H1 (cell line): ENCODE measurements around the gene ADGRL3. TPM values are rescaled to one million over a fixed set of nuclear protein-coding genes. Genes with fewer than 3 reads are reported as not detected.

Source experiments
- CTCF ChIA-PET: fragments of 300-600 bp; sonication (Branson Sonifier 250); formaldehyde crosslinking; loops from one replicate; lab custom pipeline; 2021; ENCODE audit not compliant: partially characterized antibody; lab: Charles Lee
- POLR2A ChIA-PET: fragments of 300-600 bp; sonication (Branson Sonifier 250); formaldehyde crosslinking; loops from one replicate; lab custom pipeline; 2021; ENCODE audit warnings: inconsistent platforms; ENCODE audit not compliant: partially characterized antibody; lab: Charles Lee
- DNase-seq, 2 experiments: peaks; one replicate each; pipeline versions ENCODE4 v3.0.0 to v3.0.0-alpha.2; 2010 to 2022; ENCODE audit warnings: low spot score in 2 of 2, low read depth in 1 of 2, mixed read lengths in 1 of 2
- FAIRE-seq: peaks from 2 replicates; lab custom pipeline; 2011; peaks lifted over from hg19 to GRCh38; lab: Jason Lieb, UNC
- H2AFZ ChIP-seq: 2 replicates; pipeline ENCODE4 v1.8.1; 2012; ENCODE audit warnings: low read length, inconsistent platforms
- H2AK5ac ChIP-seq: 2 replicates; pipeline ENCODE4 v1.6.1; 2013; ENCODE audit warnings: low read depth, low read length
- H2BK120ac ChIP-seq: replicated peaks from 2 replicates; pipeline ENCODE3; 2013; ENCODE audit warnings: low read depth, low read length, inconsistent platforms
- H2BK12ac ChIP-seq: 2 replicates; pipeline ENCODE4 v1.6.1; 2013; ENCODE audit warnings: low read depth, low read length
- H2BK15ac ChIP-seq: 2 replicates; pipeline ENCODE4 v1.6.1; 2013; ENCODE audit warnings: low read length
- H2BK20ac ChIP-seq: 2 replicates; pipeline ENCODE4 v1.6.1; 2013; ENCODE audit warnings: low read length
- H2BK5ac ChIP-seq: 2 replicates; pipeline ENCODE4 v1.6.1; 2013; ENCODE audit warnings: low read depth, low read length
- H3K14ac ChIP-seq: 2 replicates; pipeline ENCODE4 v1.6.1; 2013; ENCODE audit warnings: inconsistent platforms; ENCODE audit not compliant: insufficient read length
- H3K18ac ChIP-seq: 2 replicates; pipeline ENCODE4 v1.6.1; 2013; ENCODE audit warnings: low read length; ENCODE audit errors: extremely low read depth
- H3K23ac ChIP-seq: 2 replicates; pipeline ENCODE4 v1.6.1; 2013; ENCODE audit warnings: inconsistent platforms; ENCODE audit not compliant: insufficient read length
- H3K23me2 ChIP-seq: 2 replicates; pipeline ENCODE4 v1.6.1; 2013; ENCODE audit warnings: low read depth, low read length
- H3K27ac ChIP-seq: 2 replicates; pipeline ENCODE4 v1.6.1; 2011; ENCODE audit warnings: low read depth, low read length, inconsistent platforms
- H3K27me3 ChIP-seq, 4 experiments: replicated peaks in 1 of 4; 1 replicate in 1 of 4; 2 replicates in 3 of 4; pipeline versions ENCODE4 v1.6.1 to v1.8.1; 2011 to 2013; ENCODE audit warnings: low read length in 3 of 4, mild to moderate bottlenecking in 3 of 4, inconsistent platforms in 2 of 4, mixed read lengths in 2 of 4, moderate library complexity in 1 of 4; ENCODE audit not compliant: control insufficient read depth in 3 of 4, insufficient read depth in 3 of 4; ENCODE audit errors: extremely low read depth in 1 of 4
- H3K36me3 ChIP-seq, 4 experiments: 2 replicates each; pipeline versions ENCODE4 v1.6.1 to v1.8.1; 2011 to 2013; ENCODE audit warnings: mild to moderate bottlenecking in 4 of 4, low read length in 3 of 4, moderate library complexity in 2 of 4, control low read depth in 1 of 4, inconsistent platforms in 1 of 4; ENCODE audit not compliant: insufficient read depth in 4 of 4, control insufficient read depth in 2 of 4
- H3K4ac ChIP-seq: replicated peaks from 2 replicates; pipeline ENCODE3; 2013; ENCODE audit warnings: low read length, low read depth, mixed read lengths, inconsistent platforms; ENCODE audit not compliant: insufficient read length
- H3K4me1 ChIP-seq, 4 experiments: replicated peaks in 1 of 4; 1 replicate in 1 of 4; 2 replicates in 3 of 4; pipeline versions ENCODE4 v1.6.1 to v1.8.1; 2011 to 2013; ENCODE audit warnings: low read length in 3 of 4, inconsistent platforms in 2 of 4, mixed read lengths in 1 of 4; ENCODE audit not compliant: insufficient read depth in 4 of 4, control insufficient read depth in 3 of 4
- H3K4me2 ChIP-seq, 2 experiments: 2 replicates each; pipeline versions ENCODE4 v1.6.1 to v1.8.1; 2011 to 2013; ENCODE audit warnings: low read depth in 2 of 2, low read length in 2 of 2, control low read depth in 1 of 2, inconsistent platforms in 1 of 2, mild to moderate bottlenecking in 1 of 2; ENCODE audit not compliant: insufficient read depth in 1 of 2
- H3K4me3 ChIP-seq, 4 experiments: fragments of 200-600, 300-600 bp in 1 of 4; sonication (generic), shearing (Covaris generic), sonication (Bioruptor Twin) in 1 of 4; 2 replicates each; pipeline versions ENCODE4 v1.5.1 to v1.8.1; 2011 to 2016; ENCODE audit warnings: low read length in 4 of 4, low read depth in 3 of 4, control low read depth in 2 of 4, inconsistent platforms in 2 of 4, mild to moderate bottlenecking in 2 of 4, mixed read lengths in 1 of 4, moderate library complexity in 1 of 4; ENCODE audit not compliant: insufficient read depth in 2 of 4; ENCODE audit errors: extremely low read depth in 1 of 4
- H3K56ac ChIP-seq: replicated peaks from 2 replicates; pipeline ENCODE3; 2013; ENCODE audit warnings: low read depth, mild to moderate bottlenecking, mixed read lengths, low read length, inconsistent platforms; ENCODE audit not compliant: insufficient read length
- H3K79me1 ChIP-seq: 2 replicates; pipeline ENCODE4 v1.6.1; 2013; ENCODE audit warnings: low read depth, low read length, control low read depth
- H3K79me2 ChIP-seq, 2 experiments: 2 replicates each; pipeline versions ENCODE4 v1.6.1 to v1.8.1; 2012 to 2013; ENCODE audit warnings: low read length in 2 of 2, mild to moderate bottlenecking in 2 of 2, inconsistent platforms in 1 of 2; ENCODE audit not compliant: insufficient read depth in 2 of 2, control insufficient read depth in 1 of 2
- H3K9ac ChIP-seq, 4 experiments: replicated peaks in 1 of 4; 1 replicate in 1 of 4; 2 replicates in 3 of 4; pipeline versions ENCODE4 v1.6.1 to v1.8.1; 2011 to 2013; ENCODE audit warnings: low read depth in 3 of 4, low read length in 3 of 4, control low read depth in 2 of 4, mild to moderate bottlenecking in 2 of 4, moderate library complexity in 2 of 4, inconsistent platforms in 1 of 4; ENCODE audit errors: extremely low read depth in 1 of 4
- H3K9me3 ChIP-seq, 2 experiments: 2 replicates each; pipeline versions ENCODE4 v1.6.1 to v1.8.1; 2012 to 2013; ENCODE audit warnings: mild to moderate bottlenecking in 2 of 2, moderate library complexity in 2 of 2, control low read depth in 1 of 2, inconsistent platforms in 1 of 2, low read depth in 1 of 2, low read length in 1 of 2, mixed read lengths in 1 of 2; ENCODE audit not compliant: insufficient read depth in 2 of 2
- H4K20me1 ChIP-seq, 2 experiments: replicated peaks in 1 of 2; 2 replicates each; pipeline versions ENCODE3 to v1.8.1; 2011 to 2013; ENCODE audit warnings: inconsistent platforms in 2 of 2, low read length in 2 of 2, mild to moderate bottlenecking in 1 of 2; ENCODE audit not compliant: insufficient read depth in 2 of 2, control insufficient read depth in 1 of 2
- H4K5ac ChIP-seq: 2 replicates; pipeline ENCODE4 v1.6.1; 2013; ENCODE audit warnings: low read length, low read depth, mixed read lengths, inconsistent platforms; ENCODE audit not compliant: insufficient read length
- H4K8ac ChIP-seq: 2 replicates; pipeline ENCODE4 v1.8.0; 2013; ENCODE audit warnings: mild to moderate bottlenecking, moderate library complexity, low read length, inconsistent platforms; ENCODE audit not compliant: insufficient read depth; ENCODE audit errors: extremely low read depth
- H4K91ac ChIP-seq: replicated peaks from 2 replicates; pipeline ENCODE3; 2013; ENCODE audit warnings: low read length, mixed read lengths, inconsistent platforms; ENCODE audit not compliant: insufficient read length
- ASH2L ChIP-seq: fragments of 200-600, 300-600 bp; sonication (generic); IDR thresholded peaks from one replicate; pipeline ENCODE4 v1.7.1; 2017; ENCODE audit warnings: low read length
- CEBPB ChIP-seq: IDR thresholded peaks from 2 replicates; pipeline ENCODE4 v1.6.1; 2012; ENCODE audit warnings: low read depth, low read length
- CHD1 ChIP-seq: IDR thresholded peaks from 2 replicates; pipeline ENCODE4 v1.6.1; 2012; ENCODE audit warnings: low read depth, low read length, improper control_type of control experiment
- CREB1 ChIP-seq: IDR thresholded peaks from 2 replicates; pipeline ENCODE4 v1.6.1; 2012; ENCODE audit warnings: inconsistent platforms
- FOSL1 ChIP-seq: IDR thresholded peaks from 2 replicates; pipeline ENCODE4 v1.6.1; 2011; ENCODE audit warnings: mild to moderate bottlenecking, low read depth, low read length, moderate library complexity; ENCODE audit not compliant: insufficient read depth
- JUN ChIP-seq: IDR thresholded peaks from 2 replicates; pipeline ENCODE4 v1.6.1; 2011; ENCODE audit warnings: low read depth, mild to moderate bottlenecking, improper control_type of control experiment, low read length
- JUND ChIP-seq: IDR thresholded peaks from 2 replicates; pipeline ENCODE4 v1.6.1; 2011; ENCODE audit warnings: mild to moderate bottlenecking, improper control_type of control experiment, low read length
- KDM1A ChIP-seq: fragments of 200-600, 300-600 bp; sonication (generic); IDR thresholded peaks from 2 replicates; pipeline ENCODE4 v1.7.1; 2016; ENCODE audit warnings: mild to moderate bottlenecking, low read length, borderline replicate concordance
- KDM5A ChIP-seq: fragments of 200-600 bp; IDR thresholded peaks from 2 replicates; pipeline ENCODE4 v1.7.1; 2012; ENCODE audit warnings: mild to moderate bottlenecking, low read length, inconsistent platforms, mixed read lengths
- NRF1 ChIP-seq: IDR thresholded peaks from 2 replicates; pipeline ENCODE4 v1.6.1; 2011; ENCODE audit warnings: mild to moderate bottlenecking, low read depth, low read length, improper control_type of control experiment
- SIN3A ChIP-seq, 2 experiments: IDR thresholded peaks in 1 of 2; conservative IDR thresholded peaks in 1 of 2; 2 replicates each; pipeline ENCODE4 v1.6.1; 2011 to 2012; ENCODE audit warnings: low read length in 2 of 2, improper control_type of control experiment in 1 of 2, low read depth in 1 of 2, mild to moderate bottlenecking in 1 of 2
- SIRT6 ChIP-seq: IDR thresholded peaks from one replicate; pipeline ENCODE4 v1.7.1; 2012; ENCODE audit warnings: low read length, inconsistent platforms
- SP2 ChIP-seq: IDR thresholded peaks from 2 replicates; pipeline ENCODE4 v1.6.1; 2012; ENCODE audit warnings: mild to moderate bottlenecking, low read length, inconsistent platforms
- SRF ChIP-seq: IDR thresholded peaks from 2 replicates; pipeline ENCODE4 v1.6.1; 2011; ENCODE audit warnings: mild to moderate bottlenecking, low read depth, low read length, moderate library complexity
- SUZ12 ChIP-seq: fragments of 200-600 bp; sonication (generic); IDR thresholded peaks from 2 replicates; pipeline ENCODE4 v1.6.1; 2012; ENCODE audit warnings: mild to moderate bottlenecking, inconsistent platforms, low read length, moderate library complexity, mixed read lengths
- TAF7 ChIP-seq: optimal IDR thresholded peaks from 2 replicates; pipeline ENCODE3; 2011; ENCODE audit warnings: low read depth, mild to moderate bottlenecking, inconsistent platforms, low read length, moderate library complexity, borderline replicate concordance
- TBP ChIP-seq: IDR thresholded peaks from 2 replicates; pipeline ENCODE4 v1.6.1; 2011; ENCODE audit warnings: low read depth, low read length, improper control_type of control experiment
- WGBS, 2 experiments: shearing (Covaris generic) in 1 of 2; methylation state at CpG; one replicate each; pipeline versions ENCODE4 v1.1.6 to v1.1.7; 2013 to 2015; ENCODE audit warnings: low lambda C conversion rate in 2 of 2, mixed read lengths in 2 of 2, inconsistent platforms in 1 of 2, low coverage in 1 of 2, missing lambda C conversion rate in 1 of 2; ENCODE audit not compliant: insufficient replicate concordance in 2 of 2, insufficient coverage in 1 of 2, insufficient read length in 1 of 2; ENCODE audit errors: extremely low coverage in 1 of 2, missing lambda C conversion rate in 1 of 2; 5-methylcytosine and 5-hydroxymethylcytosine counted together
- polyA plus RNA-seq, 7 experiments: library from polyadenylated mRNA; depleted of rRNA in 3 of 7; stranded (reverse) in 5 of 7; unstranded in 2 of 7; fragments of >200 nt in 5 of 7; fragments of 200-250 nt in 2 of 7; gene quantifications; 1 replicate in 5 of 7; 2 replicates in 1 of 7; 4 replicates in 1 of 7; pipeline versions ENCODE4 v1.2.1 to v1.2.3, GENCODE V29; 2011 to 2013; ENCODE audit warnings: missing spikeins in 2 of 7, mixed read lengths in 2 of 7
- total RNA-seq: library from RNA; stranded (reverse); fragmentation: NEBNext Ultra II Directional; extraction: Animal tissue kit (Norgen Biotek cat#: 25700); gene quantifications from 2 replicates; pipeline ENCODE4 v1.2.1, GENCODE V29; 2021

ADGRL3 gene
- total and polyA plus RNA-seq, 2 of the 8 experiments (the other 6 are each of a cell fraction or from before 2014, with no cell fraction given), result 6.6 to 13.0 TPM

- Histone ChIP-seq H3K79me2 (no peaks in the 10 kb centered on the region), H2BK12ac (no peak overlapping the region), H3K9ac (no peak overlapping the region), H2AFZ (no peak overlapping the region), H2AK5ac (no peak overlapping the region), H3K4me1 (no peaks in the 10 kb centered on the region), H3K36me3 (no peaks in the 10 kb centered on the region), H4K8ac (no peak overlapping the region), H3K9me3 (no peaks in the 10 kb centered on the region), H3K27me3 (no peaks in the 10 kb centered on the region), H4K91ac (no peak overlapping the region), H3K14ac (no peak overlapping the region), H2BK120ac (no peak overlapping the region), H4K5ac (no peak overlapping the region), H3K4ac (no peak overlapping the region), H3K56ac (no peak overlapping the region), H2BK15ac (no peak overlapping the region), H4K20me1 (no peaks in the 10 kb centered on the region), H3K18ac (no peak overlapping the region), H3K4me3 (no peak overlapping the region), H3K27ac (no peak overlapping the region), H2BK20ac (no peak overlapping the region), H3K23me2 (no peaks in the 10 kb centered on the region), H3K4me2 (no peak overlapping the region), H3K23ac (no peak overlapping the region), H2BK5ac (no peak overlapping the region), H3K79me1 (no peaks in the 10 kb centered on the region)
- DNase-seq (no peak), FAIRE-seq (no peak)
- ChIA-PET POLR2A (no interaction called here), CTCF (no interaction called here)
- whole genome bisulfite sequencing, 2 experiments, result 92% methylated on average over 3 of the region's 3 CpGs; no CpG with 5 or more reads in 1 of the 2 experiments
- TF ChIP-seq KDM5A (no peak), TBP (no peak), ASH2L (no peak), KDM1A (no peak), JUND (no peak), CREB1 (no peak), SIRT6 (no peak), JUN (no peak), TAF7 (no peak), SRF (no peak), SIN3A (conservative IDR thresholded peaks at IDR 0.05 in 1 of 2, IDR thresholded peaks at IDR 0.05 in 1 of 2; ENCODE audit: low read depth in 1 of 2, low read length in 2 of 2) (no peak), SP2 (no peak), CEBPB (no peak), NRF1 (no peak), CHD1 (no peak), FOSL1 (no peak), SUZ12 (no peak)
These were observed 823.5 kb downstream of the ADGRL3 start for GRCh38 chr4:62023633-62024032.
